ENCODE measurements around the gene NOL3.

The NOL3 gene

GRCh38 chr16:67206838-67207248 is 36.5 kb downstream of the NOL3 start:
- DNase-seq (ENCODE audit: low read depth), result no peak

GRCh38 chr16:67207249-67208091 is 37.1 kb downstream of the NOL3 start:
- DNase-seq (ENCODE audit: low read depth), result no peak

GRCh38 chr16:67208154-67208896 is 38.0 kb downstream of the NOL3 start:
- DNase-seq (ENCODE audit: low read depth), result no peak

GRCh38 chr16:67209565-67209964 is 39.2 kb downstream of the NOL3 start:
- DNase-seq (ENCODE audit: low read depth), result no peak

- DNase-seq (ENCODE audit: low read depth), result no peak
Observed at GRCh38 chr16:67210069-67210937, 40.0 kb downstream of the NOL3 start.

GRCh38 chr16:67211674-67212073 is 41.3 kb downstream of the NOL3 start:
- DNase-seq (ENCODE audit: low read depth), result no peak

- DNase-seq (ENCODE audit: low read depth), result no peak
Observed at GRCh38 chr16:67212766-67213165, 42.4 kb downstream of the NOL3 start.

- no peak for DNase-seq (ENCODE audit: low read depth)
Observed at GRCh38 chr16:67213197-67214019, 43.1 kb downstream of the NOL3 start.

GRCh38 chr16:67215706-67216105 is 45.4 kb downstream of the NOL3 start:
- no peak for DNase-seq (ENCODE audit: low read depth)

- DNase-seq (ENCODE audit: low read depth), result no peak
Observed at GRCh38 chr16:67216612-67217490, 46.5 kb downstream of the NOL3 start.

- DNase-seq (ENCODE audit: low read depth), result no peak
Observed at GRCh38 chr16:67223992-67224391, 53.7 kb downstream of the NOL3 start.
